Subcutaneous abdominal adipose tissue (tissue), 5 donors: ENCODE measurements around the gene MPL.

ENCODE experiments used
- H3K27ac ChIP-seq: one replicate; pipeline ENCODE4 v1.7.0; 2013; ENCODE audit warnings: low read depth, mild to moderate bottlenecking, inconsistent platforms, low read length, moderate library complexity
- H3K27me3 ChIP-seq, 5 donors: one replicate each; pipeline ENCODE4 v1.7.0; 2013; ENCODE audit warnings: low read length in 5 of 5, inconsistent platforms in 1 of 5; ENCODE audit not compliant: control insufficient read depth in 5 of 5, insufficient read depth in 4 of 5
- H3K36me3 ChIP-seq, 5 donors: one replicate each; pipeline ENCODE4 v1.7.0; 2013; ENCODE audit warnings: low read length in 5 of 5; ENCODE audit not compliant: control insufficient read depth in 5 of 5, insufficient read depth in 5 of 5
- H3K4me1 ChIP-seq, 5 donors: one replicate each; pipeline ENCODE4 v1.7.0; 2013; ENCODE audit warnings: low read length in 5 of 5, mild to moderate bottlenecking in 3 of 5, moderate library complexity in 1 of 5; ENCODE audit not compliant: control insufficient read depth in 5 of 5, insufficient read depth in 5 of 5
- H3K4me3 ChIP-seq, 5 donors: one replicate each; pipeline ENCODE4 v1.7.0; 2013; ENCODE audit warnings: low read length in 5 of 5, low read depth in 1 of 5
- H3K9ac ChIP-seq, 5 donors: one replicate each; pipeline ENCODE4 v1.7.0; 2013; ENCODE audit warnings: low read length in 5 of 5, mild to moderate bottlenecking in 4 of 5, moderate library complexity in 3 of 5
- H3K9me3 ChIP-seq, 5 donors: one replicate each; pipeline ENCODE4 v1.7.0; 2013; ENCODE audit warnings: low read length in 5 of 5; ENCODE audit not compliant: control insufficient read depth in 5 of 5
- donor health status: healthy.
- donor health status: healthy.
- donor health status: healthy.
- donor health status: healthy.
- donor health status: healthy.

Gene MPL

GRCh38 chr1:43305926-43306687, 31.5 kb upstream of the MPL start:
- Histone ChIP-seq H3K27me3 (no peaks in the 10 kb centered on the region), H3K4me1 (peaks cover 5 to 50% (median 37%) of the 10 kb centered on the region in 5 donors), H3K9me3 (no peaks in the 10 kb centered on the region), H3K36me3 (peaks cover 0 to 42% (median 37%) of the 10 kb centered on the region in 5 donors), H3K27ac (no peak overlapping the region), H3K9ac (no peak overlapping the region), H3K4me3 (no peak overlapping the region)

- Histone ChIP-seq H3K36me3 (peaks cover 0 to 47% (median 44%) of the 10 kb centered on the region in 5 donors), H3K9ac (no peak overlapping the region), H3K4me1 (peaks cover 5 to 57% (median 44%) of the 10 kb centered on the region in 5 donors), H3K27me3 (no peaks in the 10 kb centered on the region), H3K4me3 (no peak overlapping the region), H3K9me3 (no peaks in the 10 kb centered on the region), H3K27ac (no peak overlapping the region)
These were observed 30.7 kb upstream of the MPL start for GRCh38 chr1:43306688-43307457.

GRCh38 chr1:43307458-43308158, 30.0 kb upstream of the MPL start:
- H3K9ac ChIP-seq, result no peak overlapping the region
- H3K27me3 ChIP-seq, result no peaks in the 10 kb centered on the region
- no peak overlapping the region for H3K27ac ChIP-seq
- H3K9me3 ChIP-seq, result no peaks in the 10 kb centered on the region
- H3K4me1 ChIP-seq, result peaks cover 4 to 58% (median 42%) of the 10 kb centered on the region in 5 donors
- peaks cover 0 to 55% (median 51%) of the 10 kb centered on the region in 5 donors for H3K36me3 ChIP-seq
- no peak overlapping the region for H3K4me3 ChIP-seq

GRCh38 chr1:43308635-43309404, 28.8 kb upstream of the MPL start:
- Histone ChIP-seq H3K27me3 (no peaks in the 10 kb centered on the region), H3K4me3 (no peak overlapping the region), H3K9me3 (no peaks in the 10 kb centered on the region), H3K36me3 (peaks cover 0 to 67% (median 63%) of the 10 kb centered on the region in 5 donors), H3K27ac (no peak overlapping the region), H3K4me1 (peaks cover 5 to 56% (median 37%) of the 10 kb centered on the region in 5 donors), H3K9ac (no peak overlapping the region)

GRCh38 chr1:43309405-43310025, 28.1 kb upstream of the MPL start:
- no peak overlapping the region for H3K27ac ChIP-seq
- H3K27me3 ChIP-seq, result no peaks in the 10 kb centered on the region
- no peak overlapping the region for H3K4me3 ChIP-seq
- no peaks in the 10 kb centered on the region for H3K9me3 ChIP-seq
- H3K36me3 ChIP-seq, result peaks cover 0 to 68% (median 63%) of the 10 kb centered on the region in 5 donors
- no peak overlapping the region for H3K9ac ChIP-seq
- peaks cover 3 to 55% (median 30%) of the 10 kb centered on the region in 5 donors for H3K4me1 ChIP-seq

GRCh38 chr1:43311521-43311920, 26.1 kb upstream of the MPL start:
- Histone ChIP-seq H3K27ac (no peak overlapping the region), H3K4me3 (no peak overlapping the region), H3K36me3 (peaks cover 0 to 68% (median 58%) of the 10 kb centered on the region in 5 donors), H3K9ac (no peak overlapping the region), H3K4me1 (peaks cover 6 to 51% (median 32%) of the 10 kb centered on the region in 5 donors), H3K27me3 (no peaks in the 10 kb centered on the region), H3K9me3 (no peaks in the 10 kb centered on the region)

- H3K27ac ChIP-seq, result no peak overlapping the region
- H3K9ac ChIP-seq, result no peak overlapping the region
- H3K27me3 ChIP-seq, result no peaks in the 10 kb centered on the region
- H3K36me3 ChIP-seq, result peaks cover 0 to 68% (median 55%) of the 10 kb centered on the region in 5 donors
- no peak overlapping the region for H3K4me3 ChIP-seq
- H3K4me1 ChIP-seq, result peaks cover 6 to 56% (median 38%) of the 10 kb centered on the region in 5 donors
- H3K9me3 ChIP-seq, result no peaks in the 10 kb centered on the region
These were observed 25.4 kb upstream of the MPL start for GRCh38 chr1:43312212-43312623.

- Histone ChIP-seq H3K36me3 (peaks cover 0 to 69% (median 53%) of the 10 kb centered on the region in 5 donors), H3K9me3 (no peaks in the 10 kb centered on the region), H3K27me3 (no peaks in the 10 kb centered on the region), H3K4me1 (peaks cover 9 to 63% (median 40%) of the 10 kb centered on the region in 5 donors), H3K9ac (no peak overlapping the region), H3K4me3 (no peak overlapping the region), H3K27ac (no peak overlapping the region)
These were observed 24.7 kb upstream of the MPL start for GRCh38 chr1:43312663-43313515.
